HepG2 (cell line): Measurements from ENCODE around the gene AGAP1. TPM values are rescaled to one million over a fixed set of nuclear protein-coding genes. Genes with fewer than 3 reads are reported as not detected.
A peak's percentile ranks its signal among the peaks of the same experiment; 100 is the strongest.

Source experiments
- IRF2 ChIP-seq: IDR thresholded peaks from 2 replicates; pipeline ENCODE4 v1.6.1; 2018; ENCODE audit warnings: missing genetic modification reagents, missing compliant biosample characterization
- KLF9 ChIP-seq: IDR thresholded peaks from 2 replicates; pipeline ENCODE4 v1.6.1; 2016; ENCODE audit warnings: low read depth
- PCBP2 ChIP-seq: fragments of 200-400 bp; formaldehyde crosslinking; optimal IDR thresholded peaks from 2 replicates; pipeline ENCODE3; 2018; ENCODE audit warnings: low read length, low read depth; ENCODE audit not compliant: poor library complexity, severe bottlenecking
- POLR2AphosphoS2 ChIP-seq: IDR thresholded peaks from 2 replicates; pipeline ENCODE4 v1.6.1; 2011; ENCODE audit warnings: low read depth, low read length, improper control_type of control experiment
- ZNF543 ChIP-seq: sonication (generic); formaldehyde crosslinking; IDR thresholded peaks from 2 replicates; pipeline ENCODE4 v1.4.0; 2020; ENCODE audit warnings: mild to moderate bottlenecking, missing genetic modification reagents
- ZNF546 ChIP-seq: sonication (generic); formaldehyde crosslinking; conservative IDR thresholded peaks from 2 replicates; pipeline ENCODE4 v1.8.1; 2023; ENCODE audit warnings: mild to moderate bottlenecking, missing genetic modification reagents
- ZNF629 ChIP-seq: sonication (generic); formaldehyde crosslinking; conservative IDR thresholded peaks from 2 replicates; pipeline ENCODE4 v1.5.0; 2020; ENCODE audit warnings: missing genetic modification reagents
- ZNF709 ChIP-seq: sonication (generic); formaldehyde crosslinking; IDR thresholded peaks from 2 replicates; pipeline ENCODE4 v1.5.0; 2020; ENCODE audit warnings: mild to moderate bottlenecking, missing genetic modification reagents
- polyA plus RNA-seq, 8 experiments: library from polyadenylated mRNA; depleted of rRNA in 3 of 8; stranded (reverse) in 7 of 8; unstranded in 1 of 8; fragments of >200 nt; fragmentation: Illumina TruSeq in 4 of 8; extraction: Trizol in 4 of 8; gene quantifications; 2 replicates each; pipeline versions ENCODE4 v1.2.1 to v1.2.3, GENCODE V29; 2011 to 2016; ENCODE audit warnings: low read depth in 4 of 8, missing spikeins in 1 of 8, mixed read lengths in 1 of 8; ENCODE audit not compliant: insufficient read depth in 1 of 8
- total RNA-seq, 5 experiments: library from RNA; depleted of rRNA; stranded (reverse); fragments of >200 nt; fragmentation: Illumina TruSeq; extraction: Trizol; gene quantifications; 2 replicates each; pipeline ENCODE4 v1.2.3, GENCODE V29; 2016; ENCODE audit warnings: low read depth in 1 of 5
- TF ChIP-seq, protein P1 (sequence below): IDR thresholded peaks from 2 replicates; pipeline ENCODE4 v1.6.1; 2016; ENCODE audit warnings: missing compliant biosample characterization, missing genetic modification reagents, borderline replicate concordance
- TF ChIP-seq, protein P2 (sequence below), 2 experiments: fragments of 450-650 bp in 1 of 2; sonication (generic) in 1 of 2; formaldehyde crosslinking; IDR thresholded peaks; 2 replicates each; pipeline versions ENCODE4 v1.5.0 to v1.8.0; 2020 to 2022; ENCODE audit warnings: mild to moderate bottlenecking in 1 of 2, missing genetic modification reagents in 1 of 2
- TF ChIP-seq, protein P3 (sequence below): IDR thresholded peaks from 2 replicates; pipeline ENCODE4 v1.6.1; 2016; ENCODE audit warnings: low read depth, borderline replicate concordance
- TF ChIP-seq, protein P4 (sequence below): sonication (generic); formaldehyde crosslinking; IDR thresholded peaks from 2 replicates; pipeline ENCODE4 v1.4.0; 2020; ENCODE audit warnings: mild to moderate bottlenecking, missing genetic modification reagents, borderline replicate concordance
- TF ChIP-seq, protein P5 (sequence below): sonication (generic); formaldehyde crosslinking; IDR thresholded peaks from 2 replicates; pipeline ENCODE4 v1.4.0; 2020; ENCODE audit warnings: missing genetic modification reagents, borderline replicate concordance

The AGAP1 gene
- total and polyA plus RNA-seq, 2 of the 13 experiments (the other 11 are each of a cell fraction or from before 2014, with no cell fraction given), result 21.2 to 32.7 TPM

DNA sequence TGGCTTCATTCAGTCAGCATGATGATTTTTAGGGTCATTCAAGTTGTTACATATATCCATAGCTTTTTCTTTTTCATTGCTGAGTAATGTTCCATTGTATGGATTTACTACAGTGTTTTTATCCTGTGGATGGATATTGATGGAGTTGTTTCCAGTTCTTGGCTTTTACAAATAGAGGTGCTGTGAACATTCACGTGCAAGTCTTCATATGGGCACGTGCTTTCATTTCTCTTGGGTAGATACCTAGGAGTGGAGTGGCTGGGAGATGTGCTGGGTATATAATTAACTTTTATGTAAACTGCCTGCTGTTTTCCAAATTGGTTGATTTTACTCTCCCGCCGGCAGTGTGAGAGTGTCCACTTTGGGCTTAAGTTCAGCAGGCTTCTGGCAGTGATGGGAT is 16.5 kb downstream of the AGAP1 start (continued):
- TF ChIP-seq, protein P1, sequence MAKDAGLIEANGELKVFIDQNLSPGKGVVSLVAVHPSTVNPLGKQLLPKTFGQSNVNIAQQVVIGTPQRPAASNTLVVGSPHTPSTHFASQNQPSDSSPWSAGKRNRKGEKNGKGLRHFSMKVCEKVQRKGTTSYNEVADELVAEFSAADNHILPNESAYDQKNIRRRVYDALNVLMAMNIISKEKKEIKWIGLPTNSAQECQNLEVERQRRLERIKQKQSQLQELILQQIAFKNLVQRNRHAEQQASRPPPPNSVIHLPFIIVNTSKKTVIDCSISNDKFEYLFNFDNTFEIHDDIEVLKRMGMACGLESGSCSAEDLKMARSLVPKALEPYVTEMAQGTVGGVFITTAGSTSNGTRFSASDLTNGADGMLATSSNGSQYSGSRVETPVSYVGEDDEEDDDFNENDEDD (CRISPR knock-in tag), result 0 out of 2 replicates have a peak, but pooled peaks have one; percentile 7
- TF ChIP-seq IRF2 (CRISPR knock-in tag) (no peak), KLF9 (CRISPR knock-in tag) (no peak), ZNF629 (CRISPR knock-in tag) (no peak), POLR2AphosphoS2 (no peak), ZNF543 (CRISPR knock-in tag) (no peak), ZNF709 (CRISPR knock-in tag) (no peak), ZNF546 (CRISPR knock-in tag) (no peak), PCBP2 (no peak)
- TF ChIP-seq, protein P2, sequence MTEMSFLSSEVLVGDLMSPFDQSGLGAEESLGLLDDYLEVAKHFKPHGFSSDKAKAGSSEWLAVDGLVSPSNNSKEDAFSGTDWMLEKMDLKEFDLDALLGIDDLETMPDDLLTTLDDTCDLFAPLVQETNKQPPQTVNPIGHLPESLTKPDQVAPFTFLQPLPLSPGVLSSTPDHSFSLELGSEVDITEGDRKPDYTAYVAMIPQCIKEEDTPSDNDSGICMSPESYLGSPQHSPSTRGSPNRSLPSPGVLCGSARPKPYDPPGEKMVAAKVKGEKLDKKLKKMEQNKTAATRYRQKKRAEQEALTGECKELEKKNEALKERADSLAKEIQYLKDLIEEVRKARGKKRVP (CRISPR knock-in tag; IDR thresholded peaks at IDR 0.05), result no peak
- TF ChIP-seq, protein P3, sequence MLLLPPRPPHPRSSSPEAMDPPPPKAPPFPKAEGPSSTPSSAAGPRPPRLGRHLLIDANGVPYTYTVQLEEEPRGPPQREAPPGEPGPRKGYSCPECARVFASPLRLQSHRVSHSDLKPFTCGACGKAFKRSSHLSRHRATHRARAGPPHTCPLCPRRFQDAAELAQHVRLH (CRISPR knock-in tag), result 0 out of 2 replicates have a peak, but pooled peaks have one; percentile 66
- TF ChIP-seq, protein P4, sequence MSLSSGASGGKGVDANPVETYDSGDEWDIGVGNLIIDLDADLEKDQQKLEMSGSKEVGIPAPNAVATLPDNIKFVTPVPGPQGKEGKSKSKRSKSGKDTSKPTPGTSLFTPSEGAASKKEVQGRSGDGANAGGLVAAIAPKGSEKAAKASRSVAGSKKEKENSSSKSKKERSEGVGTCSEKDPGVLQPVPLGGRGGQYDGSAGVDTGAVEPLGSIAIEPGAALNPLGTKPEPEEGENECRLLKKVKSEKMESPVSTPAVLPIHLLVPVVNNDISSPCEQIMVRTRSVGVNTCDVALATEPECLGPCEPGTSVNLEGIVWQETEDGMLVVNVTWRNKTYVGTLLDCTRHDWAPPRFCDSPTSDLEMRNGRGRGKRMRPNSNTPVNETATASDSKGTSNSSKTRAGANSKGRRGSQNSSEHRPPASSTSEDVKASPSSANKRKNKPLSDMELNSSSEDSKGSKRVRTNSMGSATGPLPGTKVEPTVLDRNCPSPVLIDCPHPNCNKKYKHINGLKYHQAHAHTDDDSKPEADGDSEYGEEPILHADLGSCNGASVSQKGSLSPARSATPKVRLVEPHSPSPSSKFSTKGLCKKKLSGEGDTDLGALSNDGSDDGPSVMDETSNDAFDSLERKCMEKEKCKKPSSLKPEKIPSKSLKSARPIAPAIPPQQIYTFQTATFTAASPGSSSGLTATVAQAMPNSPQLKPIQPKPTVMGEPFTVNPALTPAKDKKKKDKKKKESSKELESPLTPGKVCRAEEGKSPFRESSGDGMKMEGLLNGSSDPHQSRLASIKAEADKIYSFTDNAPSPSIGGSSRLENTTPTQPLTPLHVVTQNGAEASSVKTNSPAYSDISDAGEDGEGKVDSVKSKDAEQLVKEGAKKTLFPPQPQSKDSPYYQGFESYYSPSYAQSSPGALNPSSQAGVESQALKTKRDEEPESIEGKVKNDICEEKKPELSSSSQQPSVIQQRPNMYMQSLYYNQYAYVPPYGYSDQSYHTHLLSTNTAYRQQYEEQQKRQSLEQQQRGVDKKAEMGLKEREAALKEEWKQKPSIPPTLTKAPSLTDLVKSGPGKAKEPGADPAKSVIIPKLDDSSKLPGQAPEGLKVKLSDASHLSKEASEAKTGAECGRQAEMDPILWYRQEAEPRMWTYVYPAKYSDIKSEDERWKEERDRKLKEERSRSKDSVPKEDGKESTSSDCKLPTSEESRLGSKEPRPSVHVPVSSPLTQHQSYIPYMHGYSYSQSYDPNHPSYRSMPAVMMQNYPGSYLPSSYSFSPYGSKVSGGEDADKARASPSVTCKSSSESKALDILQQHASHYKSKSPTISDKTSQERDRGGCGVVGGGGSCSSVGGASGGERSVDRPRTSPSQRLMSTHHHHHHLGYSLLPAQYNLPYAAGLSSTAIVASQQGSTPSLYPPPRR, result no peak
- TF ChIP-seq, protein P5, sequence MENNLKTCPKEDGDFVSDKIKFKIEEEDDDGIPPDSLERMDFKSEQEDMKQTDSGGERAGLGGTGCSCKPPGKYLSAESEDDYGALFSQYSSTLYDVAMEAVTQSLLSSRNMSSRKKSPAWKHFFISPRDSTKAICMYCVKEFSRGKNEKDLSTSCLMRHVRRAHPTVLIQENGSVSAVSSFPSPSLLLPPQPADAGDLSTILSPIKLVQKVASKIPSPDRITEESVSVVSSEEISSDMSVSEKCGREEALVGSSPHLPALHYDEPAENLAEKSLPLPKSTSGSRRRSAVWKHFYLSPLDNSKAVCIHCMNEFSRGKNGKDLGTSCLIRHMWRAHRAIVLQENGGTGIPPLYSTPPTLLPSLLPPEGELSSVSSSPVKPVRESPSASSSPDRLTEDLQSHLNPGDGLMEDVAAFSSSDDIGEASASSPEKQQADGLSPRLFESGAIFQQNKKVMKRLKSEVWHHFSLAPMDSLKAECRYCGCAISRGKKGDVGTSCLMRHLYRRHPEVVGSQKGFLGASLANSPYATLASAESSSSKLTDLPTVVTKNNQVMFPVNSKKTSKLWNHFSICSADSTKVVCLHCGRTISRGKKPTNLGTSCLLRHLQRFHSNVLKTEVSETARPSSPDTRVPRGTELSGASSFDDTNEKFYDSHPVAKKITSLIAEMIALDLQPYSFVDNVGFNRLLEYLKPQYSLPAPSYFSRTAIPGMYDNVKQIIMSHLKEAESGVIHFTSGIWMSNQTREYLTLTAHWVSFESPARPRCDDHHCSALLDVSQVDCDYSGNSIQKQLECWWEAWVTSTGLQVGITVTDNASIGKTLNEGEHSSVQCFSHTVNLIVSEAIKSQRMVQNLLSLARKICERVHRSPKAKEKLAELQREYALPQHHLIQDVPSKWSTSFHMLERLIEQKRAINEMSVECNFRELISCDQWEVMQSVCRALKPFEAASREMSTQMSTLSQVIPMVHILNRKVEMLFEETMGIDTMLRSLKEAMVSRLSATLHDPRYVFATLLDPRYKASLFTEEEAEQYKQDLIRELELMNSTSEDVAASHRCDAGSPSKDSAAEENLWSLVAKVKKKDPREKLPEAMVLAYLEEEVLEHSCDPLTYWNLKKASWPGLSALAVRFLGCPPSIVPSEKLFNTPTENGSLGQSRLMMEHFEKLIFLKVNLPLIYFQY (CRISPR knock-in tag), result no peak
